MCF 10A (cell line): ENCODE data around the gene EPHB4. TPM values are rescaled to one million over a fixed set of nuclear protein-coding genes. Genes with fewer than 3 reads are reported as not detected.
A peak's percentile ranks its signal among the peaks of the same experiment; 100 is the strongest.

Experiments used
- BruUV-seq: library from RNA; stranded (reverse); fragments of 400-500 nt; replicated peaks from 2 replicates; lab custom pipeline; 2021; lab: Mats Ljungman, UMichigan
- CTCF ChIA-PET: fragments of 300-600 bp; sonication (Branson Sonifier 250); formaldehyde crosslinking; extraction: SDS; loops from one replicate; lab custom pipeline; 2021; ENCODE audit warnings: antibody characterized with exemption, inconsistent platforms; lab: Yijun Ruan, JAX
- POLR2A ChIA-PET: fragments of 300-600, 350-650 bp; sonication (Branson Sonifier 250); formaldehyde crosslinking; extraction: SDS; loops from one replicate; lab custom pipeline; 2020; ENCODE audit warnings: antibody characterized with exemption, inconsistent platforms; lab: Yijun Ruan, JAX
- DNase-seq: peaks from one replicate; pipeline ENCODE4 v3.0.0-alpha.2; 2018; ENCODE audit not compliant: unreplicated experiment
- H3K27ac Mint-ChIP-seq: one replicate; pipeline ENCODE4 v1.8.0; 2022; ENCODE audit warnings: mild to moderate bottlenecking, low read depth, mixed read lengths; ENCODE audit not compliant: unreplicated experiment
- H3K27me3 Mint-ChIP-seq: one replicate; pipeline ENCODE4 v1.8.0; 2022; ENCODE audit warnings: mixed read lengths; ENCODE audit not compliant: insufficient read depth, unreplicated experiment
- H3K36me3 Mint-ChIP-seq: one replicate; pipeline ENCODE4 v1.8.0; 2022; ENCODE audit warnings: mild to moderate bottlenecking, moderate library complexity, mixed read lengths; ENCODE audit not compliant: insufficient read depth, unreplicated experiment
- H3K4me1 Mint-ChIP-seq: one replicate; pipeline ENCODE4 v1.8.0; 2022; ENCODE audit warnings: mixed read lengths; ENCODE audit not compliant: insufficient read depth, unreplicated experiment
- H3K4me3 Mint-ChIP-seq: one replicate; pipeline ENCODE4 v1.8.0; 2022; ENCODE audit warnings: mild to moderate bottlenecking, moderate library complexity, mixed read lengths; ENCODE audit not compliant: unreplicated experiment
- H3K9me3 Mint-ChIP-seq: one replicate; pipeline ENCODE4 v1.8.0; 2022; ENCODE audit warnings: mixed read lengths; ENCODE audit not compliant: unreplicated experiment
- CTCF ChIP-seq: fragments of 200-600 bp; IDR thresholded peaks from one replicate; pipeline ENCODE4 v1.8.0; 2022; ENCODE audit warnings: antibody characterized with exemption, mild to moderate bottlenecking; ENCODE audit not compliant: unreplicated experiment
- intact Hi-C: fragments of 100-400 bp; cut with micrococcal nuclease; formaldehyde crosslinking; loops from 2 replicates; pipeline ENCODE4 v1.14.1; 2022
- total RNA-seq: library from RNA; stranded (reverse); gene quantifications from 2 replicates; pipeline ENCODE4 v1.2.3, GENCODE V29; 2022

The EPHB4 gene
- total RNA-seq, 1 experiment from 2014 or later: 48.8 TPM

- no peak for DNase-seq
- ChIA-PET CTCF (interaction anchor here (0.7 to 3.9 kb wide), 3 partner anchors 12 to 99 kb away, joined by 3 to 26 read pairs (median 6); no protein-coding TSS in a partner anchor), POLR2A (interaction anchor here (0.6 to 2.4 kb wide), 6 partner anchors 20 to 28 kb away, joined by 3 to 10 read pairs (median 4); partner anchors contain the start of gene SLC12A9)
- Mint-ChIP-seq H3K27ac (peak overlapping the region; percentile 86), H3K4me3 (peak overlapping the region; percentile 96), H3K9me3 (no peaks in the 10 kb centered on the region), H3K27me3 (no peaks in the 10 kb centered on the region), H3K36me3 (peaks cover 48% of the 10 kb centered on the region), H3K4me1 (peaks cover 21% of the 10 kb centered on the region)
- intact Hi-C loops: no loop called here
- no TSS peak for BruUV-seq
- TF ChIP-seq CTCF: no peak
Measured at GRCh38 chr7:100824499-100825214, 2.7 kb downstream of the EPHB4 start.

- POLR2A ChIA-PET: no interaction called here
- Mint-ChIP-seq H3K36me3 (peaks cover 59% of the 10 kb centered on the region), H3K27me3 (no peaks in the 10 kb centered on the region), H3K27ac (peak overlapping the region; percentile 63), H3K4me1 (peaks cover 21% of the 10 kb centered on the region), H3K9me3 (no peaks in the 10 kb centered on the region), H3K4me3 (peak overlapping the region; percentile 96)
- intact Hi-C loops: no loop called here
- TF ChIP-seq CTCF: no peak
- CTCF ChIA-PET: interaction anchor here (1.7 to 3.9 kb wide), 2 partner anchors 23 to 98 kb away, joined by 6 to 26 read pairs; no protein-coding TSS in a partner anchor
- BruUV-seq: no TSS peak
- DNase-seq: no peak
Measured at GRCh38 chr7:100823534-100823933, 3.8 kb downstream of the EPHB4 start.

GRCh38 chr7:100823140-100823525 lies 4.2 kb downstream of the EPHB4 start:
- intact Hi-C loops: no loop called here
- ChIA-PET POLR2A (no interaction called here), CTCF (interaction anchor here (1.1 kb wide), 1 partner anchor 131 kb away, joined by 3 read pairs; no protein-coding TSS in a partner anchor)
- Mint-ChIP-seq H3K27ac (peak overlapping the region; percentile 63), H3K9me3 (no peaks in the 10 kb centered on the region), H3K27me3 (no peaks in the 10 kb centered on the region), H3K36me3 (peaks cover 64% of the 10 kb centered on the region), H3K4me3 (no peak overlapping the region), H3K4me1 (peaks cover 20% of the 10 kb centered on the region)
- TF ChIP-seq CTCF: no peak
- no peak for DNase-seq
- BruUV-seq: no TSS peak
